Esophagus muscularis mucosa (tissue), 3 donors: Measurements from ENCODE around the gene ANKDD1A.

Source experiments
- CTCF ChIP-seq, 3 experiments: fragments of 200-600 bp in 2 of 3; fragments of 450-650 bp in 1 of 3; sonication (generic) in 2 of 3; IDR thresholded peaks; one replicate each; pipeline ENCODE4 v1.5.1; 2017 to 2019; ENCODE audit warnings: antibody characterized with exemption in 3 of 3, mild to moderate bottlenecking in 2 of 3, moderate library complexity in 1 of 3
- POLR2A ChIP-seq: fragments of 450-650 bp; IDR thresholded peaks from one replicate; pipeline ENCODE4 v1.6.1; 2017; ENCODE audit warnings: antibody characterized with exemption, moderate library complexity, mild to moderate bottlenecking, low read depth

GRCh38 chr15:64898406-64898805 lies 13.3 kb upstream of the ANKDD1A start:
- TF ChIP-seq CTCF (IDR thresholded peaks at IDR 0.05) (no peak), POLR2A (no peak)
